Fibroblast of peridontal ligament (primary cell): ENCODE data around the gene AMIGO2.
"Not testable (repeated sequence)": the region's sequence is repeated elsewhere in the genome, so short reads cannot be mapped to it uniquely, and the experiment has no call there.

Experiments used
- DNase-seq: peaks from one replicate; pipeline ENCODE4 v3.0.0-alpha.2; 2010; ENCODE audit errors: extremely low read depth

AMIGO2 gene, protein sequence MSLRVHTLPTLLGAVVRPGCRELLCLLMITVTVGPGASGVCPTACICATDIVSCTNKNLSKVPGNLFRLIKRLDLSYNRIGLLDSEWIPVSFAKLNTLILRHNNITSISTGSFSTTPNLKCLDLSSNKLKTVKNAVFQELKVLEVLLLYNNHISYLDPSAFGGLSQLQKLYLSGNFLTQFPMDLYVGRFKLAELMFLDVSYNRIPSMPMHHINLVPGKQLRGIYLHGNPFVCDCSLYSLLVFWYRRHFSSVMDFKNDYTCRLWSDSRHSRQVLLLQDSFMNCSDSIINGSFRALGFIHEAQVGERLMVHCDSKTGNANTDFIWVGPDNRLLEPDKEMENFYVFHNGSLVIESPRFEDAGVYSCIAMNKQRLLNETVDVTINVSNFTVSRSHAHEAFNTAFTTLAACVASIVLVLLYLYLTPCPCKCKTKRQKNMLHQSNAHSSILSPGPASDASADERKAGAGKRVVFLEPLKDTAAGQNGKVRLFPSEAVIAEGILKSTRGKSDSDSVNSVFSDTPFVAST

DNA sequence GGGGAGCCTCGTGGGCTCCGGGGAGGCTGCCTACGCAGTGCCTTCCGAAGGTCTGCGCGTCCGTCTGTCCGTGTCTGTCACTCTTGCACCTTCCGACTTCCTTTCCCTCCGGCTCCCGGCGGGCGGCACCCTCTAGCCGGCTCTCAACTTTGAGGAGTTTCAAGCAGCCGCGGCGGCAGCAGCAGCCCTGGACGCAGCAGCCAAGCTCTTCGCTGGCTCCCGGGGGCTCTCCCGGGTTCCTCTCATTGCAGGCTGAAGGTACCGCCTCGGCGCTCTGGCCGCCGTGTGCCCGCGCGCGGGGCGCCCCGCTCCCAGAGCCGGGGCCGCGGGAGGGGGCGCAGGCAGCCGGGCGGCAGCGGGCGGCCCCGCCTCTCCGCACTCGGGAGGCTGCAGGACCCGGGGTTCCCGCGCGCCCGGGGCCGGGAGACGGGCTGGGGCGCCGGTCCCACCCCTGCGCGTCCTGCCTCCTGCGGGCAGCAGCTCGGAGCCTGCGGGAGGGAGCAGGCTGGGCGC, at the start of gene AMIGO2, which contains the start of gene PCED1B:
Gene AMIGO2, minus strand, starts transcription at position 492 of the 513 bp plus-strand sequence. CDS start 957 bp downstream, outside the sequence.
Gene PCED1B, plus strand, starts transcription at position 154 of the 513 bp plus-strand sequence. CDS start 155,443 bp downstream, outside the sequence.
- peak; percentile 71 for DNase-seq

DNA sequence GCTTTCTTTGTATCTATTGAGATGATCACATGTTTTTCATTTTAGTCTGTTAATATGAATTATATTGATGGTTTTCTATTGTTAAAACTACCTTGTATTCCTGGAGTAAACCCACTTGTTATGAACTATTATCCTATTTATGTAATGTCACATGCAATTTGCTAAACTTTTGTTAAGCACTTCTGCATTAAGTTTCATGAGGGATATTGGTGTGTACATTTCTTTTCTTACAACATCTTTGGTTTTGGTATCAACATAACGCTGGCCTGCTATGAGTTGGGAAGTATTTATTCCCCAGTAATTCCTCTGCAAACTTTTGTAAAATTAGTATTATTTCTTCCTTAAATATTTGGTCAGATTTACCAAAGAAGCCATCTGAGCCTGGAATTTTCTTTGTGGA, 46.5 kb upstream of the AMIGO2 start:
- no peak for DNase-seq

- peak; percentile 69 for DNase-seq
Observed at GRCh38 chr12:47124451-47124850, 44.7 kb upstream of the AMIGO2 start.

- no peak for DNase-seq
Observed at GRCh38 chr12:47123730-47124129, 44.0 kb upstream of the AMIGO2 start.

GRCh38 chr12:47122602-47123001, 42.8 kb upstream of the AMIGO2 start:
- DNase-seq, result no peak

DNA sequence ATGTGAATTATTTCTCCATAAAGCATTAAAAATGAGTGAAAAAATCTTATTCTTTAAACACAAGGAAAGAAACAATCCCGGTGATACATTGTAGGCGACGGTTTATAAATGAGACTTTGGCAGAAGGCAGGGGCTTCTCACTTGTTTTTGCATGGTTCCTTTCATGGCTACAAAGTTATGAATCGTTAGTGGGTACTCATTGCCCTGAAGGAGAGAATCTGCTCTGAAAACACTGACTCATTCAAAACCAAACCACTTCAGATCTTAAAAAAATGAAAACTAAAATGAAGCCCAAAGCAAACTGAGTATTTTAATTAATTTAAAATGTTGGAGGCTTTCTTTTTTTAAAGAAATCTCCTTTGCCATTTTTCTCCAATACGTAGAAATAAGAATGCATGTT, 41.4 kb upstream of the AMIGO2 start:
- DNase-seq, result peak; percentile 51

- no peak for DNase-seq
Observed at GRCh38 chr12:47120736-47121135, 41.0 kb upstream of the AMIGO2 start.

DNA sequence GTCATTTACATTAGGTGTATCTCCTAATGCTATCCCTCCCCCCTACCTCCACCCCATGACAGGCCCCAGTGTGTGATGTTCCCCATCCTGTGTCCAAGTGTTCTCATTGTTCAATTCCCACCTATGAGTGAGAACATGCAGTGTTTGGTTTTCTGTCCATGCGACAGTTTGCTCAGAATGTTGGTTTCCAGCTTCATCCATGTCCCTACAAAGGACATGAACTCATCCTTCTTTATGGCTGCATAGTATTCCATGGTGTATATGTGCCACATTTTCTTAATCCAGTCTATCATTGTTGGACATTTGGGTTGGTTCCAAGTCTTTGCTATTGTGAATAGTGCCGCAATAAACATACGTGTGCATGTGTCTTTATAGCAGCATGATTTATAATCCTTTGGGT, 37.5 kb upstream of the AMIGO2 start:
- not testable (repeated sequence) for DNase-seq

DNA sequence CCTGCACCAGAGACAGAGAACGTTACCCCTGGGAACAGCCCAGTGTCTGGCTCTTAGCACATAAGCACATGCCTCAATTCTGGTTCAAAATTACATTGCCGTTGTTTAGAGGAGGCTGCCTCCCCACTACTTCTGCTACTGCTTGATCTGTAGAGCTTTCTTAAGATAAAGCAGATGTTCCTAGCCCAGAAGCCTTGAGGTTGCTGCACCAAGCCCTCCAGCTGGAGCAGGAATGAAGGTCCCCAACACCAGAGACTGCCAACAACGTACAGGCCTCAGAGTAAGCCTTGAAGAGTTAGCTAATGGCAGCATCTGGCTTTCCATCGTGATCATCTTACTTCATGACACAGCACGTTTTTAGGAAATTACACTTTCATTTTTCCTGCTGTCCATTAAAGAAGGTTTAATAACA, 34.7 kb upstream of the AMIGO2 start:
- DNase-seq, result peak; percentile 44

- no peak for DNase-seq
Observed at GRCh38 chr12:47112679-47113078, 32.9 kb upstream of the AMIGO2 start.

GRCh38 chr12:47111854-47112253, 32.1 kb upstream of the AMIGO2 start:
- no peak for DNase-seq

GRCh38 chr12:47111392-47111778, 31.6 kb upstream of the AMIGO2 start:
- DNase-seq, result no peak

DNA sequence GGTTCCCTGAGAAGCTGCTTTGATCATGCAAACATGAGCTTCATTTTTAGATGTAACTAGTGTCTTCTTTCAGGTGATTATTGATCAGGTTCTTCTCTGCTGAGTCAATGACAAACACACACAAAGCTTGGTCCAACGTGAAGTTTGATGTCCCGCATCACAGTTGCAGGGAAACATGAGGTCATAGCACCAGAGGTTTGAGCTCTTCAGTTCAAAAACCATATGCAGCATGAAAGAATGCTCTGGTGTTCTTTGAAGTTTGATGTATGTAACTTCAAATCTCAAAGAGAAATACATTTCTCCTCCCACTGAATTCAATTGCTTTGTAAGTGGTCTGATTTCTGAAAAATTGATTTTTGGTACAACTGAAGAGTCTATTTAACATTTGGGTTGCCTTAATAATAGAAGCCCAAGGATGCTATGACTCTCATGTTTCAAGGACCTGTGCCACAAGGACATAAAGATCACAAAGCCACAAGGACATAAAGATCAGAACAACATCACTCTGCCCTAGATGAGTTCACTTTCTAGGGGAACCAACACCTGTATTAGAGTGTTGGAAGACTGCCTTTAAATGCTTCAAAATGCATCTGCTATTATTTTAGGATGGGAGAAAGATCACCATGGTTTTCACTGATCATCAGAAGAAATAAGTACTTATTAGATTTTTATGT, 31.1 kb upstream of the AMIGO2 start:
- DNase-seq, result no peak

DNA sequence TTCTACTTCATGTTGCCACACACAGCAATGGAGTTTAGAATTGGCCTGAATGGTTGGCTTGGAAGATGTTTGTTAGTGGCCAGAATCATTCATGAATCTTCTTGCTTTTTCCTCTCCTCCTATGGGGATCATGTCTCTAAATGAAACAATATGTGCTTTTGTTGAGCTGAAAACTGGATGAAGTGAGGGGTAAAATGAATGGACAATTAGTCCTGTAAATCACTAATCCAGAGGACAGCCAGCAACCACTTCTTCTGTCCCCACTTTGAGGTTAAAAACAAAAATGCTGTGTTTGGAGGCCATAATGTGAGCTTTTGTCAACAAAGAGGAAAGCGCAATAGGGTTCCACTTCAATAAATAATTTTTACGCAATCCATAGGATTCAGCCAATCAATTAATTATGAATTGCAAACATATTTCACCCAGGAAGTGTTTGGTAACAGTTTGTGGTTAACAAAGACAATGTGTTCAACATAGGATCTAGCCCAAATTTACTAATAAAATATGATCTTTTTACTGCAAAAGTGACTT, 30.3 kb upstream of the AMIGO2 start:
- no peak for DNase-seq

DNA sequence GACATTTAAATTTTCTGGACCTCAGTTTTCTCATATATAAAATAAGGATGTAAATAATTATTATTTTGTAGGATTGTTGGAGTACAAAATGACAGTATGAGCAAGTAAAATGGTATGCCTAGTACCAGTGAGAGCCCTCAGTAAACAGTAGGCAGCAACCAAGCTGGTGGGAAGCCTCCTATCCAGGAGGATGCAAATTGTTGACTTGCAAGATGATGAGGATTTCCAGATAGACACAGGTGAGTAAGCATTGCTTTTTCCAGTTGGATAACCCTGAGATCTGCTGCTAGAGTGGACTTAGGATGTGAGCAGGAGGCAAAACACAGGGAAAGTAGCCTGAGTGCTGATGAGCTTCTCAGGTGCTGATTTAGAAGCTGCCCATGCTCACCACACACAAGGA, 28.2 kb upstream of the AMIGO2 start:
- no peak for DNase-seq

GRCh38 chr12:47107446-47107845, 27.7 kb upstream of the AMIGO2 start:
- DNase-seq, result no peak

- DNase-seq, result no peak
Observed at GRCh38 chr12:47105914-47106674, 26.3 kb upstream of the AMIGO2 start.

DNA sequence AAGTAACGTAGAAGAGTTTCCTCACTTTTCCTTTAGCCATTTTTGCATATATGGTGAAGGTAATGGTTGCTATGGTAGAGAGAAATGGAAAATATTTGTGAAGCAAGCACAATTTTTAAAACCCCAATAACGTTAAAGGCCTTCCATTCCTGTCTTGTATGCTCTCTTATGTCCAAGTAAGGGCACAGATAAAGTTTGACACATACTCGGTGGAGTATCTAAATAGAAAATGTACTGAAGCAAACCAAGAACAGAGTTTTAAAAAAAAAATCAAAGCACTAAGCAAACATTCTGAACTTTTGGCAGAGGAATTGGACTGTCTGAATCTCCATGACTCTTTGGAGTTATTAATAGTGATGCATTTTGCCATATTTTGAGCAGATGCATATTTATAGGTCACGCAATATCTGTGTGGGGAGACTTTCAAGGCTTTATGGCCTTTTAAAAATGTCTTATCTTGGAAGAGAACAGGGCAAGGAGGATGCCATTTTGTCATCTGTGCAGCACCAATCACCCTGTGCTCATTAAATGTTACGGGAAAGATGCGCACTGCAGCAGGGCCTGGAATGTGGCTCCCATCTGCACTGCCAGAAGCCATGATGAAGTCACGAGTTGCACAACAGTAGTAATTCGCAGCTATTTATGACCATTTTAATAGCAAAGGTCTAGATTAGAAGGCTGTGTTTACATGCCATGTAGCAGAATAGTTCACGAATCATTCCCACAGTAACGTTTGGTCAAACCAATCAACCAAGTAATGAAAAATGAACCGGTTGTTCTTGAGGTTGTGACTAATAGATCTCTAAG, 23.3 kb upstream of the AMIGO2 start:
- DNase-seq, result peak; percentile 87

GRCh38 chr12:47102406-47102805, 22.6 kb upstream of the AMIGO2 start:
- DNase-seq, result no peak

GRCh38 chr12:47100160-47100559, 20.4 kb upstream of the AMIGO2 start:
- DNase-seq, result peak; percentile 55

DNA sequence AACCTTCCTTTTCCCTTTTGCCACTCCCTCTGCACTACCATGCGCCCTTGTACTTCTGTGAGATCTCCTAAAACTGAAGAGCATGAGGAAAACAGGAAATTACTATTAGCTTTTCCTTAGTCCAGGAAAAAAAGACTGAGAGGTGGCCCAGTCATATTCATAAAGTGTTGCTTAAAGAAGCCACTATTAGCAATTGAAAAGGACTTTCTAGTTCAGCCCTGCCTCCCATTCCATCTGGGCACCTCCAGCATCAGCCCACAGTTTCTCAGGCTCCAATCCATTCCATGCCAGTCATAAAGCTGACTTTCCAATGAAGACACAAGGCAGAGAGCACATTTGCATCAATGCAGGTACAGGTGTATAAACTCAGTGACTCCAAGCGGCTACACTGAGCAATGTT, 19.9 kb upstream of the AMIGO2 start:
- DNase-seq, result no peak
